HEK293 (cell line): ENCODE measurements around the gene IGFN1.
A peak's percentile ranks its signal among the peaks of the same experiment; 100 is the strongest.

Source experiments
- CTCF ChIA-PET: fragments of 350-600 bp; formaldehyde crosslinking; extraction: SDS; loops from one replicate; lab custom pipeline; 2021; ENCODE audit warnings: antibody characterized with exemption; lab: Yijun Ruan, JAX
- POLR2A ChIA-PET: fragments of 300-600 bp; formaldehyde crosslinking; extraction: SDS; loops from one replicate; lab custom pipeline; 2020; ENCODE audit warnings: antibody characterized with exemption, inconsistent platforms; lab: Yijun Ruan, JAX
- H3K27ac ChIP-seq: fragments of 200-500 bp; sonication (Bioruptor generic); 2 replicates; pipeline ENCODE4 v1.5.1; 2014; ENCODE audit warnings: low read depth, low read length, control low read depth, inconsistent platforms; ENCODE audit errors: extremely low read depth
- H3K36me3 ChIP-seq, 2 experiments: fragments of 200-500 bp in 1 of 2; sonication (Bioruptor generic) in 1 of 2; 1 replicate in 1 of 2; 2 replicates in 1 of 2; pipeline ENCODE4 v1.5.1; 2014 to 2017; ENCODE audit warnings: inconsistent platforms in 2 of 2, low read length in 2 of 2; ENCODE audit not compliant: control insufficient read depth in 2 of 2, insufficient read depth in 1 of 2
- H3K4me1 ChIP-seq: fragments of 200-500 bp; sonication (Bioruptor generic); 2 replicates; pipeline ENCODE4 v1.5.1; 2014; ENCODE audit warnings: mild to moderate bottlenecking, low read length, inconsistent platforms; ENCODE audit not compliant: control insufficient read depth, insufficient read depth
- H3K4me3 ChIP-seq: 2 replicates; pipeline ENCODE4 v1.5.1; 2011; ENCODE audit warnings: low read depth, mild to moderate bottlenecking, control low read depth, low read length, moderate library complexity
- H3K9me3 ChIP-seq: fragments of 200-500 bp; sonication (Bioruptor generic); 2 replicates; pipeline ENCODE4 v1.5.1; 2014; ENCODE audit warnings: low read depth, low read length, inconsistent platforms; ENCODE audit not compliant: control insufficient read depth, insufficient read depth
- AEBP2 ChIP-seq: fragments of 450-650 bp; formaldehyde crosslinking; IDR thresholded peaks from 2 replicates; pipeline ENCODE4 v1.5.1; 2016; ENCODE audit warnings: missing biosample characterization, missing genetic modification characterization, borderline replicate concordance
- CTCF ChIP-seq: fragments of 450-650 bp; formaldehyde crosslinking; IDR thresholded peaks from 2 replicates; pipeline ENCODE4 v1.5.1; 2016; ENCODE audit warnings: missing biosample characterization, missing genetic modification characterization
- IKZF3 ChIP-seq: fragments of 450-650 bp; IDR thresholded peaks from 2 replicates; pipeline ENCODE4 v1.5.0; 2018; ENCODE audit warnings: missing biosample characterization, mild to moderate bottlenecking, missing genetic modification characterization, moderate library complexity
- KLF7 ChIP-seq: fragments of 450-650 bp; formaldehyde crosslinking; IDR thresholded peaks from 2 replicates; pipeline ENCODE4 v1.5.1; 2016; ENCODE audit warnings: missing biosample characterization, missing genetic modification characterization, borderline replicate concordance
- OVOL3 ChIP-seq: fragments of 450-650 bp; formaldehyde crosslinking; IDR thresholded peaks from 2 replicates; pipeline ENCODE4 v1.5.1; 2016; ENCODE audit warnings: missing biosample characterization, missing genetic modification characterization
- REPIN1 ChIP-seq: fragments of 450-650 bp; formaldehyde crosslinking; IDR thresholded peaks from 2 replicates; pipeline ENCODE4 v1.5.1; 2017; ENCODE audit warnings: missing biosample characterization, missing genetic modification characterization, low read depth
- SCRT1 ChIP-seq: fragments of 450-650 bp; formaldehyde crosslinking; IDR thresholded peaks from 2 replicates; pipeline ENCODE4 v1.5.1; 2016; ENCODE audit warnings: missing biosample characterization, missing genetic modification characterization, borderline replicate concordance
- TRIM28 ChIP-seq: IDR thresholded peaks from 2 replicates; pipeline ENCODE4 v1.6.1; 2011; ENCODE audit warnings: low read length, control low read depth, borderline replicate concordance
- YY2 ChIP-seq: fragments of 450-650 bp; formaldehyde crosslinking; IDR thresholded peaks from 2 replicates; pipeline ENCODE4 v1.5.1; 2016; ENCODE audit warnings: missing biosample characterization, missing genetic modification characterization
- ZBTB20 ChIP-seq: fragments of 450-650 bp; formaldehyde crosslinking; IDR thresholded peaks from 2 replicates; pipeline ENCODE4 v1.5.1; 2016; ENCODE audit warnings: missing biosample characterization, missing genetic modification characterization
- ZNF10 ChIP-seq: fragments of 450-650 bp; formaldehyde crosslinking; IDR thresholded peaks from 2 replicates; pipeline ENCODE4 v1.5.1; 2017; ENCODE audit warnings: missing biosample characterization, missing genetic modification characterization
- ZNF221 ChIP-seq: fragments of 450-650 bp; formaldehyde crosslinking; IDR thresholded peaks from 2 replicates; pipeline ENCODE4 v1.5.1; 2017; ENCODE audit warnings: missing biosample characterization, missing genetic modification characterization, borderline replicate concordance
- ZNF223 ChIP-seq: fragments of 450-650 bp; formaldehyde crosslinking; IDR thresholded peaks from 2 replicates; pipeline ENCODE4 v1.5.1; 2016; ENCODE audit warnings: missing biosample characterization, missing genetic modification characterization
- ZNF248 ChIP-seq: fragments of 450-650 bp; formaldehyde crosslinking; IDR thresholded peaks from 2 replicates; pipeline ENCODE4 v1.5.1; 2017; ENCODE audit warnings: missing biosample characterization, missing genetic modification characterization
- ZNF311 ChIP-seq: fragments of 450-650 bp; formaldehyde crosslinking; IDR thresholded peaks from 2 replicates; pipeline ENCODE4 v1.5.1; 2017; ENCODE audit warnings: missing biosample characterization, missing genetic modification characterization, borderline replicate concordance
- ZNF335 ChIP-seq: fragments of 450-650 bp; formaldehyde crosslinking; conservative IDR thresholded peaks from 2 replicates; pipeline ENCODE4 v1.5.1; 2016; ENCODE audit warnings: missing biosample characterization, missing genetic modification characterization
- ZNF341 ChIP-seq: fragments of 450-650 bp; formaldehyde crosslinking; IDR thresholded peaks from 2 replicates; pipeline ENCODE4; 2016; ENCODE audit warnings: low read depth, missing biosample characterization, missing genetic modification characterization
- ZNF394 ChIP-seq: fragments of 450-650 bp; formaldehyde crosslinking; IDR thresholded peaks from 2 replicates; pipeline ENCODE4 v1.5.1; 2016; ENCODE audit warnings: missing biosample characterization, missing genetic modification characterization, mild to moderate bottlenecking, moderate library complexity, borderline replicate concordance
- ZNF433 ChIP-seq: fragments of 450-650 bp; formaldehyde crosslinking; IDR thresholded peaks from 2 replicates; pipeline ENCODE4 v1.5.1; 2016; ENCODE audit warnings: missing biosample characterization, missing genetic modification characterization, low read depth
- ZNF510 ChIP-seq: fragments of 450-650 bp; formaldehyde crosslinking; IDR thresholded peaks from 2 replicates; pipeline ENCODE4 v1.5.1; 2018; ENCODE audit warnings: mild to moderate bottlenecking, missing genetic modification characterization, missing biosample characterization; ENCODE audit not compliant: insufficient replicate concordance
- ZNF530 ChIP-seq: fragments of 450-650 bp; formaldehyde crosslinking; IDR thresholded peaks from 2 replicates; pipeline ENCODE4 v1.5.1; 2016; ENCODE audit warnings: low read depth, missing biosample characterization, missing genetic modification characterization
- ZNF549 ChIP-seq: fragments of 450-650 bp; IDR thresholded peaks from 2 replicates; pipeline ENCODE4 v1.5.1; 2018; ENCODE audit warnings: missing biosample characterization, missing genetic modification characterization, mild to moderate bottlenecking, inconsistent platforms, moderate library complexity
- ZNF610 ChIP-seq: fragments of 450-650 bp; formaldehyde crosslinking; IDR thresholded peaks from 2 replicates; pipeline ENCODE4 v1.5.1; 2016; ENCODE audit warnings: missing biosample characterization, missing genetic modification characterization, borderline replicate concordance
- ZNF623 ChIP-seq: fragments of 450-650 bp; formaldehyde crosslinking; IDR thresholded peaks from 2 replicates; pipeline ENCODE4 v1.5.1; 2016; ENCODE audit warnings: missing biosample characterization, missing genetic modification characterization
- ZNF629 ChIP-seq: fragments of 450-650 bp; formaldehyde crosslinking; IDR thresholded peaks from 2 replicates; pipeline ENCODE4 v1.5.1; 2017; ENCODE audit warnings: missing biosample characterization, missing genetic modification characterization
- ZNF768 ChIP-seq: fragments of 450-650 bp; formaldehyde crosslinking; IDR thresholded peaks from 2 replicates; pipeline ENCODE4 v1.5.1; 2018; ENCODE audit warnings: missing biosample characterization, mild to moderate bottlenecking, missing genetic modification characterization
- ZNF830 ChIP-seq: fragments of 450-650 bp; IDR thresholded peaks from 2 replicates; pipeline ENCODE4 v1.5.0; 2018; ENCODE audit warnings: missing biosample characterization, missing genetic modification characterization, low read depth, mild to moderate bottlenecking, moderate library complexity
- ZSCAN16 ChIP-seq: fragments of 450-650 bp; formaldehyde crosslinking; IDR thresholded peaks from 2 replicates; pipeline ENCODE4 v1.5.1; 2016; ENCODE audit warnings: missing biosample characterization, missing genetic modification characterization
- TF ChIP-seq, protein P1 (sequence below): fragments of 450-650 bp; formaldehyde crosslinking; IDR thresholded peaks from 2 replicates; pipeline ENCODE4 v1.5.1; 2016; ENCODE audit warnings: missing biosample characterization, missing genetic modification characterization
- TF ChIP-seq, protein P2 (sequence below): fragments of 450-650 bp; formaldehyde crosslinking; IDR thresholded peaks from 2 replicates; pipeline ENCODE4 v1.5.1; 2016; ENCODE audit warnings: missing biosample characterization, missing genetic modification characterization

IGFN1 gene

DNA sequence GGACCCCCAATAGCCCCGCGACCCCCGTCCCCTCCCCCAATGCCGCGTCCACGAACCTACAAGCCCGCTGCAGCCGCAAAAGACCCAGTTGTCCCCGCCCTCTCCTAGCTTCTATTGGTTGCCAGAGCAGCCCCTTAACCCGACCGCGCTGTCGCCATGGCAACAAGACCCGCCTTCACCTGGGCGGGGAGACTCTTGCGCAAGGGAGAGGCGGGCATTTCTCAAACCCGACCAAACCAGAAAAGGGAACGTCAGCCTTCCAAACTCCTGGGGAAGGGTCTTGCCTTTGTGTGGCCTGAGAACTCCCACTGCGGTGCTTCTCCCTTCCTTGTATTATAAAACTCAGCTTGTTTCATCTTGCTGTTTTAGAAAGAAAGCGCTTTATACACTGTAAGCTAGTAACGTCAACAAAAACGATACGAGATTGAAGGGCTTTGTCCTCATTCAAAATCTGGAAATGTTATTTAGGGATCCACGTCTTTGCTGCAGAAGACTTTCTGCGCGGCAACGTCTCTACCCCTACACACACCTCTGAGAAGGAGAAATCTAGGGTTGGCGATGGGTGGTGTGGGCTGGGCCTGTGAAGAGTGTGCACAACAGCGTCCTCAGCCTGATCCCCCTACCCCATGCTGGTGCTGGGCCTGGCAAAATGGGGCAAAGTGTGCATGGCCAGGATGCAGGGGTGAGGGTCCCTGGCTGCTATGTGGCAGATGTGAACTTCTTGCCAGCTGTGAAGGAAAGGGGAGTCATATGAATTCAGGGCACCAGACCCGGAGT lies 36.0 kb upstream of the IGFN1 start, which contains the start of gene TMEM9 (continued):
- TF ChIP-seq AEBP2 (no peak), REPIN1 (tag by site-specific recombination) (no peak), IKZF3 (tag by site-specific recombination) (no peak), ZNF248 (tag by site-specific recombination) (no peak), ZBTB20 (tag by site-specific recombination) (no peak), YY2 (no peak), KLF7 (no peak), ZNF341 (no peak), TRIM28 (0 out of 2 replicates have a peak, but pooled peaks have one; percentile 65), ZNF221 (no peak), ZNF311 (tag by site-specific recombination) (no peak), ZNF394 (tag by site-specific recombination) (no peak), OVOL3 (tag by site-specific recombination) (no peak), ZNF629 (tag by site-specific recombination) (no peak), ZNF335 (tag by site-specific recombination) (no peak)
- TF ChIP-seq, protein P1, sequence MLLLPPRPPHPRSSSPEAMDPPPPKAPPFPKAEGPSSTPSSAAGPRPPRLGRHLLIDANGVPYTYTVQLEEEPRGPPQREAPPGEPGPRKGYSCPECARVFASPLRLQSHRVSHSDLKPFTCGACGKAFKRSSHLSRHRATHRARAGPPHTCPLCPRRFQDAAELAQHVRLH, result no peak

DNA sequence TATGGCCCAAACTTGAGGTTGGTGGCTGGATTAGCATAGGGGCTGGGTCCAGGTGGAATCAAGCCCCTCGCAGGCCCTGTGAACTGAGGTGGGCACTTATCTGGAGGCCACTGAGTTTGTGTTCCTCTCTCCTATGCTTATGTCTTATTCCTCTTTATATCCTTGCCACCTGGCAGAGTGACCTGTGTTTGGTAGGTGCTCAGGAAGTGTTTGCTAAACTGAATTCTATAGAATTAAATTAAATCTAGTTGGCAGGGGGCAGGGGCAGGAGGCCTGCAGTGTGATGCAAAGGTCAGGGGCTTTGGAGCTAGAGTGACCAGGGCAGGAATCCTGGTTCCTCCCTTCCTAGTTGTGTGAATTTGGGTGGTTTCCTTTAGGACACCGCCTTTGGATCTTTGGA lies 35.3 kb upstream of the IGFN1 start:
- TF ChIP-seq ZNF335 (tag by site-specific recombination) (no peak), ZNF10 (no peak), SCRT1 (tag by site-specific recombination) (no peak), YY2 (no peak), ZSCAN16 (tag by site-specific recombination) (no peak), ZNF830 (no peak), ZNF510 (tag by site-specific recombination) (no peak), ZNF223 (tag by site-specific recombination) (no peak), ZNF549 (no peak), ZNF610 (tag by site-specific recombination) (no peak), ZNF768 (tag by site-specific recombination) (no peak), ZBTB20 (tag by site-specific recombination) (no peak), ZNF433 (tag by site-specific recombination) (no peak), ZNF623 (no peak), CTCF (tag by site-specific recombination) (no peak), ZNF530 (tag by site-specific recombination) (no peak)
- TF ChIP-seq, protein P2, sequence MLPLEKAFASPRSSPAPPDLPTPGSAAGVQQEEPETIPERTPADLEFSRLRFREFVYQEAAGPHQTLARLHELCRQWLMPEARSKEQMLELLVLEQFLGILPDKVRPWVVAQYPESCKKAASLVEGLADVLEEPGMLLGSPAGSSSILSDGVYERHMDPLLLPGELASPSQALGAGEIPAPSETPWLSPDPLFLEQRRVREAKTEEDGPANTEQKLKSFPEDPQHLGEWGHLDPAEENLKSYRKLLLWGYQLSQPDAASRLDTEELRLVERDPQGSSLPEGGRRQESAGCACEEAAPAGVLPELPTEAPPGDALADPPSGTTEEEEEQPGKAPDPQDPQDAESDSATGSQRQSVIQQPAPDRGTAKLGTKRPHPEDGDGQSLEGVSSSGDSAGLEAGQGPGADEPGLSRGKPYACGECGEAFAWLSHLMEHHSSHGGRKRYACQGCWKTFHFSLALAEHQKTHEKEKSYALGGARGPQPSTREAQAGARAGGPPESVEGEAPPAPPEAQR, result no peak
- Histone ChIP-seq H3K9me3 (no peaks in the 10 kb centered on the region), H3K36me3 (peaks cover 8 to 27% of the 10 kb centered on the region in 2 experiments; a peak in 1 of 3 replicates), H3K4me1 (no peaks in the 10 kb centered on the region; the same call in 1 of the 2 replicates), H3K4me3 (no peak overlapping the region), H3K27ac (no peak overlapping the region)
- ChIA-PET CTCF (interaction anchor here (0.7 kb wide), 1 partner anchor 69 kb away, joined by 3 read pairs; no protein-coding TSS in a partner anchor), POLR2A (interaction anchor here (2.0 kb wide), 1 partner anchor 16 kb away, joined by 7 read pairs; no protein-coding TSS in a partner anchor)
